GM19023 (cell line): Measurements from ENCODE around the gene SLCO4A1.

Experiments used
- ATAC-seq: cut with Tn5 transposase; IDR thresholded peaks from one replicate; pipeline ENCODE4 v1.9.1; 2021; ENCODE audit warnings: mild to moderate bottlenecking, moderate library complexity; ENCODE audit not compliant: unreplicated experiment

SLCO4A1 gene

GRCh38 chr20:62710221-62710885, 68.0 kb downstream of the SLCO4A1 start:
- no peak for ATAC-seq

- ATAC-seq, result no peak
Measured at GRCh38 chr20:62710886-62711702, 68.8 kb downstream of the SLCO4A1 start.

- ATAC-seq, result no peak
Measured at GRCh38 chr20:62711703-62712101, 69.4 kb downstream of the SLCO4A1 start.

GRCh38 chr20:62712606-62713005, 70.3 kb downstream of the SLCO4A1 start:
- ATAC-seq, result no peak

- no peak for ATAC-seq
Measured at GRCh38 chr20:62714006-62714405, 71.7 kb downstream of the SLCO4A1 start.

- no peak for ATAC-seq
Measured at GRCh38 chr20:62714799-62715198, 72.5 kb downstream of the SLCO4A1 start.

DNA sequence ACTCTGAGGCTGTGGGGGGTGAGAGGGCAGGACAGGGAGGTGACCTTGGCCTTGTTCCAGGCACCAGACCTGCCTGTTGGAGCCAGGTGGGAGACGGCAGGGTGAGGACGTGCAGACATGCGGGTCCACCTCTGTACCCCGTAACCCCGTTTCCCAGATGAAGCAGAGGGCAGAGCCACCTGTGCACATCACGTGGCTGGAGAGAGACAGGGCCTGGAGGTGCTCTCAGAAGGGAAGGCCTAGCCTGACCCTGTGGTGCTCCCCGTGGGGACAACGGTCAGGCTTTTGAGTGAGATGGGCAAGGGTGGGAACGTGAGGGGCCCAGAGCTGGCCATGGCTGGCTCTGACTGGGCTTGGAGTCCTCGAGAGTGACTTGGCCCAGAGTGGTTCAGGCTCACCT, 72.9 kb downstream of the SLCO4A1 start:
- ATAC-seq, result no peak

DNA sequence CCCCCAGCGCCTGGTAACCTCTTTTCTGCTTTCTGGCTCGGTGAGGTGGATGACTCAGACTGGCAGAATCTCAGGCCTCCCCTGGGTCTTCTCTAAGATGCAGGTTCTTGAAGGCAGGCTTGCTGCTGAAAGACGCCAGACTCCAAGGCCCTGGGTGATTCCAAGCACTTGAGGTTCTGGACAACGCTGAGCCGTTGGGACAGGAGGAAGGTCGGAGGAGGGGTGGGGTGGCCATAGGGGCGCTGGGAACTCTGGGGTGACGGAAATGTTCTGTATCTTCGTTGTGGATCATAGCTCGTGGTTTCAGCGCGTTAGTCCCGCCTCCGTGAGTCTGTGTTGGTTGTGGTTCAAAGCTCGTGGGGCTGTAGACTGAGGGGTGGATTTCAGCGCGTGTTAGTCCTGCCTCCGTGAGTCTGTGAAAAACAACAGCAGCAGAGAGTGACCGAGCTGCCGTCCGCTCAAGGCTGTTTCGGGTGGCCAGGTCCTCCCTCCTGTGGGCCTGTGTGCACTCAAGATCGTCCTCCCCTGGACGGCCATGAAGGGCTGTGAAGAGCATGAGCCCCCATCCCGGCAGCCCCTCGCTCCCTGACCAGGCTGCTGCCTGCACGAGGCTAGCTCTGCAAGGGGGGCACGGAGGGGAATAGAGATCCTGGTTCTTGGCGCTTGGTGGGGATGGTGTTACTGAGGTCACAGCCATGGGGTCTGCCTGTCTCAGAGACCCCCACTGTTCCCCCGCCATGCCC, 74.1 kb downstream of the SLCO4A1 start:
- no peak for ATAC-seq

GRCh38 chr20:62716941-62717310, 74.6 kb downstream of the SLCO4A1 start:
- no peak for ATAC-seq

DNA sequence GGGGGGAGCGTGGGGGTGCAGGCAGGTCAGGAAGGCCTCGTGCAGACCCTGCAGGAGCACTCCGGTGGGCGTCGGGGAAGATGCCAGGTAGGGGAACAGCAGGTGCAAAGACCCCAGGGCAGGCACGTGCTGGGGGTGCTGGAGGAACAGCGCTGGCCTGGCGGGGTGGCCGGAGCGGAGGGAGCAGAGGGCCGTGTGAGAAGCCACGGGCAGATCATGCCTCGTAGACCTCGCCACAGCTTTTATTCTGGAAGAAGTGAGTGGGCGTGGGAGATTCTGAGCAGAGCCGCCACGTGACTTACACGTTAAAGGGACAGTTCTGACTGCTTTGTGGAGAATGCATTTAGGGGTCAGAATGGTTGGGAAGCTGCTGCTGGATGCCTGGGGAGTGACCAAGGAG, 75.6 kb downstream of the SLCO4A1 start:
- no peak for ATAC-seq

- ATAC-seq, result no peak
Measured at GRCh38 chr20:62718546-62718945, 76.2 kb downstream of the SLCO4A1 start.

GRCh38 chr20:62719250-62719935, 77.1 kb downstream of the SLCO4A1 start:
- ATAC-seq, result no peak
